Mesendoderm (in vitro differentiated cells): ENCODE data around the gene DNAH17.
"Not testable (repeated sequence)": the region's sequence is repeated elsewhere in the genome, so short reads cannot be mapped to it uniquely, and the experiment has no call there.

ENCODE experiments used
- DNase-seq: peaks from one replicate; pipeline ENCODE4 v3.0.0; 2013
- H2AK5ac ChIP-seq: 2 replicates; pipeline ENCODE4 v1.6.1; 2013; ENCODE audit warnings: low read length, inconsistent platforms
- H2BK120ac ChIP-seq: 2 replicates; pipeline ENCODE4 v1.6.1; 2013; ENCODE audit warnings: low read depth, mild to moderate bottlenecking, low read length, moderate library complexity, mixed read lengths
- H2BK15ac ChIP-seq: replicated peaks from 2 replicates; pipeline ENCODE4 v1.6.1; 2013; ENCODE audit warnings: low read depth, mild to moderate bottlenecking, moderate library complexity
- H2BK5ac ChIP-seq: 2 replicates; pipeline ENCODE4 v1.6.1; 2013; ENCODE audit warnings: low read length, inconsistent platforms
- H3K18ac ChIP-seq: 2 replicates; pipeline ENCODE4 v1.6.1; 2013; ENCODE audit warnings: mild to moderate bottlenecking, low read length, mixed read lengths
- H3K23ac ChIP-seq: one replicate; pipeline ENCODE4 v1.6.1; 2013; ENCODE audit warnings: low read length
- H3K27ac ChIP-seq: 2 replicates; pipeline ENCODE4 v1.5.1; 2013; ENCODE audit warnings: low read depth, mild to moderate bottlenecking, inconsistent platforms, low read length, moderate library complexity
- H3K27me3 ChIP-seq: 2 replicates; pipeline ENCODE4 v1.6.1; 2013; ENCODE audit warnings: low read length, control low read depth, mild to moderate bottlenecking, inconsistent platforms; ENCODE audit not compliant: insufficient read depth, poor library complexity
- H3K36me3 ChIP-seq: 2 replicates; pipeline ENCODE4 v1.6.1; 2013; ENCODE audit warnings: low read length, inconsistent platforms; ENCODE audit not compliant: control insufficient read depth, insufficient read depth
- H3K4ac ChIP-seq: one replicate; pipeline ENCODE4 v1.6.1; 2013; ENCODE audit warnings: low read depth, mild to moderate bottlenecking, low read length, moderate library complexity
- H3K4me1 ChIP-seq: 2 replicates; pipeline ENCODE4 v1.6.1; 2013; ENCODE audit warnings: low read depth, low read length, inconsistent platforms; ENCODE audit not compliant: control insufficient read depth
- H3K4me2 ChIP-seq: 2 replicates; pipeline ENCODE4 v1.6.1; 2013; ENCODE audit warnings: low read length
- H3K4me3 ChIP-seq: 2 replicates; pipeline ENCODE4 v1.5.1; 2013; ENCODE audit warnings: mild to moderate bottlenecking, low read length
- H3K56ac ChIP-seq: one replicate; pipeline ENCODE4 v1.6.1; 2013; ENCODE audit warnings: low read length
- H3K79me1 ChIP-seq: 2 replicates; pipeline ENCODE4 v1.6.1; 2013; ENCODE audit warnings: low read length, inconsistent platforms
- H3K79me2 ChIP-seq: 2 replicates; pipeline ENCODE4 v1.6.1; 2013; ENCODE audit warnings: mild to moderate bottlenecking, low read length; ENCODE audit not compliant: control insufficient read depth, insufficient read depth
- H3K9ac ChIP-seq: 2 replicates; pipeline ENCODE4 v1.6.1; 2013; ENCODE audit warnings: low read length, inconsistent platforms
- H4K5ac ChIP-seq: one replicate; pipeline ENCODE4 v1.6.1; 2013; ENCODE audit warnings: low read length
- H4K8ac ChIP-seq: one replicate; pipeline ENCODE4 v1.6.1; 2013; ENCODE audit warnings: low read depth, mild to moderate bottlenecking, control low read depth, low read length, moderate library complexity
- WGBS: extraction: QIAGEN DNeasy Blood & Tissue Kit; methylation state at CpG from one replicate; pipeline ENCODE4 v1.1.7; 2013; ENCODE audit warnings: low lambda C conversion rate, missing lambda C conversion rate; ENCODE audit not compliant: insufficient coverage; ENCODE audit errors: extremely low coverage; 5-methylcytosine and 5-hydroxymethylcytosine counted together

The DNAH17 gene

GRCh38 chr17:78506454-78507309, 70.5 kb downstream of the DNAH17 start:
- no peak overlapping the region for H3K4me3 ChIP-seq
- WGBS: no CpG with 5 or more reads among the region's 20 CpGs

GRCh38 chr17:78504156-78504925, 72.9 kb downstream of the DNAH17 start:
- Histone ChIP-seq H3K4me1 (no peaks in the 10 kb centered on the region), H4K5ac (no peak overlapping the region), H3K4me2 (no peak overlapping the region), H2BK120ac (no peak overlapping the region), H3K9ac (no peak overlapping the region), H3K79me2 (no peaks in the 10 kb centered on the region), H3K79me1 (no peaks in the 10 kb centered on the region), H4K8ac (no peak overlapping the region), H3K4me3 (no peak overlapping the region), H3K18ac (no peak overlapping the region), H3K23ac (no peak overlapping the region), H2AK5ac (no peak overlapping the region), H3K27me3 (no peaks in the 10 kb centered on the region), H2BK15ac (no peak overlapping the region), H3K27ac (no peak overlapping the region), H3K56ac (no peak overlapping the region), H2BK5ac (no peak overlapping the region), H3K36me3 (no peaks in the 10 kb centered on the region), H3K4ac (no peak overlapping the region)
- WGBS: no CpG with 5 or more reads among the region's 21 CpGs
- DNase-seq: no peak

More at GRCh38 chr17:78506454-78507309, 70.5 kb downstream of the DNAH17 start:
- no peak overlapping the region for H2BK120ac ChIP-seq
- no peaks in the 10 kb centered on the region for H3K36me3 ChIP-seq
- H3K4me1 ChIP-seq: no peaks in the 10 kb centered on the region
- no peaks in the 10 kb centered on the region for H3K79me1 ChIP-seq
- H4K8ac ChIP-seq: no peak overlapping the region
- no peak overlapping the region for H2BK15ac ChIP-seq
- H3K9ac ChIP-seq: no peak overlapping the region
- H3K4me2 ChIP-seq: no peak overlapping the region
- no peak overlapping the region for H2BK5ac ChIP-seq
- no peak overlapping the region for H4K5ac ChIP-seq
- no peak overlapping the region for H3K23ac ChIP-seq
- no peak overlapping the region for H3K27ac ChIP-seq
- DNase-seq: no peak
- H3K79me2 ChIP-seq: no peaks in the 10 kb centered on the region
- H2AK5ac ChIP-seq: no peak overlapping the region
- H3K18ac ChIP-seq: no peak overlapping the region
- H3K4ac ChIP-seq: no peak overlapping the region
- no peak overlapping the region for H3K56ac ChIP-seq
- no peaks in the 10 kb centered on the region for H3K27me3 ChIP-seq

- no CpG with 5 or more reads among the region's 11 CpGs for WGBS
- not testable (repeated sequence) for H4K8ac ChIP-seq, DNase-seq, H4K5ac ChIP-seq, H3K27me3 ChIP-seq, H3K36me3 ChIP-seq, H3K56ac ChIP-seq, H3K79me1 ChIP-seq, H3K4me1 ChIP-seq, H2BK120ac ChIP-seq, H2AK5ac ChIP-seq, H3K18ac ChIP-seq, H3K4me2 ChIP-seq, H3K23ac ChIP-seq, H3K4me3 ChIP-seq, H3K27ac ChIP-seq, H3K79me2 ChIP-seq, H3K9ac ChIP-seq, H3K4ac ChIP-seq, H2BK5ac ChIP-seq, H2BK15ac ChIP-seq
Measured at GRCh38 chr17:78503388-78503787, 73.8 kb downstream of the DNAH17 start.

GRCh38 chr17:78502611-78503148, 74.5 kb downstream of the DNAH17 start:
- Histone ChIP-seq H3K36me3 (no peaks in the 10 kb centered on the region), H2BK5ac (no peak overlapping the region), H3K4me2 (no peak overlapping the region), H4K8ac (no peak overlapping the region), H3K4ac (no peak overlapping the region), H2AK5ac (no peak overlapping the region), H3K27me3 (no peaks in the 10 kb centered on the region), H3K23ac (no peak overlapping the region), H2BK15ac (no peak overlapping the region), H3K9ac (no peak overlapping the region), H4K5ac (no peak overlapping the region), H3K18ac (no peak overlapping the region), H3K27ac (no peak overlapping the region), H3K4me3 (no peak overlapping the region), H3K4me1 (no peaks in the 10 kb centered on the region), H3K79me1 (no peaks in the 10 kb centered on the region), H2BK120ac (no peak overlapping the region), H3K56ac (no peak overlapping the region), H3K79me2 (no peaks in the 10 kb centered on the region)
- DNase-seq: no peak
- WGBS: no CpG with 5 or more reads among the region's 25 CpGs

GRCh38 chr17:78501241-78502036, 75.8 kb downstream of the DNAH17 start:
- no peak for DNase-seq
- H2BK15ac ChIP-seq: no peak overlapping the region

More at GRCh38 chr17:78501241-78502036, 75.8 kb downstream of the DNAH17 start:
- H4K8ac ChIP-seq: no peak overlapping the region
- no peak overlapping the region for H3K56ac ChIP-seq
- no peak overlapping the region for H2AK5ac ChIP-seq
- H3K4me1 ChIP-seq: no peaks in the 10 kb centered on the region
- H3K36me3 ChIP-seq: no peaks in the 10 kb centered on the region
- no peak overlapping the region for H4K5ac ChIP-seq
- H3K79me1 ChIP-seq: no peaks in the 10 kb centered on the region
- no peaks in the 10 kb centered on the region for H3K79me2 ChIP-seq
- no peak overlapping the region for H3K23ac ChIP-seq
- H2BK5ac ChIP-seq: no peak overlapping the region
- H3K9ac ChIP-seq: no peak overlapping the region
- H3K18ac ChIP-seq: no peak overlapping the region
- no peaks in the 10 kb centered on the region for H3K27me3 ChIP-seq
- H3K4me2 ChIP-seq: no peak overlapping the region
- no peak overlapping the region for H3K27ac ChIP-seq
- WGBS: no CpG with 5 or more reads among the region's 27 CpGs
- no peak overlapping the region for H3K4ac ChIP-seq
- H2BK120ac ChIP-seq: no peak overlapping the region
- no peak overlapping the region for H3K4me3 ChIP-seq
